ENCODE data around the gene MAP7.

MAP7 gene

GRCh38 chr6:136361787-136362186, 188.4 kb downstream of the MAP7 start:
- TF ChIP-seq GATA3 (IDR thresholded peaks at IDR 0.05; ENCODE audit: low read depth, low read length) = no peak

GRCh38 chr6:136360783-136361182, 189.4 kb downstream of the MAP7 start:
- no peak for TF ChIP-seq GATA2 (IDR thresholded peaks at IDR 0.05; ENCODE audit: low read depth, low read length)
- TF ChIP-seq GATA3 (IDR thresholded peaks at IDR 0.05; ENCODE audit: low read depth, low read length) = no peak

GRCh38 chr6:136359851-136360250, 190.4 kb downstream of the MAP7 start:
- no peak for TF ChIP-seq GATA3 (IDR thresholded peaks at IDR 0.05; ENCODE audit: low read depth, low read length)
- TF ChIP-seq GATA2 (IDR thresholded peaks at IDR 0.05; ENCODE audit: low read depth, low read length) = no peak

- TF ChIP-seq GATA2 (IDR thresholded peaks at IDR 0.05; ENCODE audit: low read depth, low read length) (no peak), GATA3 (IDR thresholded peaks at IDR 0.05; ENCODE audit: low read depth, low read length) (no peak)
Measured at GRCh38 chr6:136351518-136352110, 198.6 kb downstream of the MAP7 start.

GRCh38 chr6:136350914-136351313, 199.3 kb downstream of the MAP7 start:
- TF ChIP-seq GATA2 (IDR thresholded peaks at IDR 0.05; ENCODE audit: low read depth, low read length) (no peak), GATA3 (IDR thresholded peaks at IDR 0.05; ENCODE audit: low read depth, low read length) (no peak)

GRCh38 chr6:136347847-136348246, 202.4 kb downstream of the MAP7 start:
- TF ChIP-seq GATA2 (IDR thresholded peaks at IDR 0.05; ENCODE audit: low read depth, low read length) (no peak), GATA3 (IDR thresholded peaks at IDR 0.05; ENCODE audit: low read depth, low read length) (no peak)

GRCh38 chr6:136345145-136345544, 205.1 kb downstream of the MAP7 start:
- TF ChIP-seq GATA2 (IDR thresholded peaks at IDR 0.05; ENCODE audit: low read depth, low read length) (no peak), GATA3 (IDR thresholded peaks at IDR 0.05; ENCODE audit: low read depth, low read length) (no peak)

GRCh38 chr6:136344420-136344819, 205.8 kb downstream of the MAP7 start:
- no peak for TF ChIP-seq GATA3 (IDR thresholded peaks at IDR 0.05; ENCODE audit: low read depth, low read length)
- TF ChIP-seq GATA2 (IDR thresholded peaks at IDR 0.05; ENCODE audit: low read depth, low read length) = no peak

- no peak for TF ChIP-seq GATA3 (IDR thresholded peaks at IDR 0.05; ENCODE audit: low read depth, low read length)
- TF ChIP-seq GATA2 (IDR thresholded peaks at IDR 0.05; ENCODE audit: low read depth, low read length) = no peak
Measured at GRCh38 chr6:136343700-136344099, 206.5 kb downstream of the MAP7 start.

GRCh38 chr6:136343275-136343674, 206.9 kb downstream of the MAP7 start:
- TF ChIP-seq GATA2 (IDR thresholded peaks at IDR 0.05; ENCODE audit: low read depth, low read length) = no peak
- no peak for TF ChIP-seq GATA3 (IDR thresholded peaks at IDR 0.05; ENCODE audit: low read depth, low read length)

GRCh38 chr6:136341967-136342366, 208.3 kb downstream of the MAP7 start:
- TF ChIP-seq GATA3 (IDR thresholded peaks at IDR 0.05; ENCODE audit: low read depth, low read length) (no peak), GATA2 (IDR thresholded peaks at IDR 0.05; ENCODE audit: low read depth, low read length) (no peak)

GRCh38 chr6:136341367-136341766, 208.9 kb downstream of the MAP7 start:
- TF ChIP-seq GATA2 (IDR thresholded peaks at IDR 0.05; ENCODE audit: low read depth, low read length) = no peak
- TF ChIP-seq GATA3 (IDR thresholded peaks at IDR 0.05; ENCODE audit: low read depth, low read length) = no peak

GRCh38 chr6:136338486-136338885, 211.7 kb downstream of the MAP7 start:
- TF ChIP-seq GATA3 (IDR thresholded peaks at IDR 0.05; ENCODE audit: low read depth, low read length) = no peak
- TF ChIP-seq GATA2 (IDR thresholded peaks at IDR 0.05; ENCODE audit: low read depth, low read length) = no peak

- TF ChIP-seq GATA2 (IDR thresholded peaks at IDR 0.05; ENCODE audit: low read depth, low read length) (no peak), GATA3 (IDR thresholded peaks at IDR 0.05; ENCODE audit: low read depth, low read length) (no peak)
Measured at GRCh38 chr6:136337606-136338005, 212.6 kb downstream of the MAP7 start.

GRCh38 chr6:136337121-136337520, 213.1 kb downstream of the MAP7 start:
- no peak for TF ChIP-seq GATA3 (IDR thresholded peaks at IDR 0.05; ENCODE audit: low read depth, low read length)
- no peak for TF ChIP-seq GATA2 (IDR thresholded peaks at IDR 0.05; ENCODE audit: low read depth, low read length)
